Measurements from ENCODE around the gene ATP8A1.

DNA sequence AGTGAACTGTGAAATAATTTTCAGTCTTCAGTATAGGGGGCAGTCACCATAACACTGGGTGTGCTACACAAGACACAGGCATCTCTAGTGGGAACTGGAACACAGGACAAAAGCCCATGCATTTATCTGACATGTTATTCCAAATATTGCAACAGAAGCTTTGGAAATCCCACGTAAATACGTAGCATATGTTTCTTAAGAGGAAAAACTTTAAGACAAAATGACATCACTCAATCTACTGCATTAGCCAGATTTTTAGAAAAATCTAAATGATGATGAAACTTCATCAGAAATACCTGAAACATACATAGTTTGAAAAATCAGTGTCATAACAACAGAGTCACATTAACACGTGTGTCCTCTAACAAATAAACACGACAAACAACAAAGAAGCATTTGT is 245.1 kb downstream of the ATP8A1 start:
- TF ChIP-seq, protein P1, sequence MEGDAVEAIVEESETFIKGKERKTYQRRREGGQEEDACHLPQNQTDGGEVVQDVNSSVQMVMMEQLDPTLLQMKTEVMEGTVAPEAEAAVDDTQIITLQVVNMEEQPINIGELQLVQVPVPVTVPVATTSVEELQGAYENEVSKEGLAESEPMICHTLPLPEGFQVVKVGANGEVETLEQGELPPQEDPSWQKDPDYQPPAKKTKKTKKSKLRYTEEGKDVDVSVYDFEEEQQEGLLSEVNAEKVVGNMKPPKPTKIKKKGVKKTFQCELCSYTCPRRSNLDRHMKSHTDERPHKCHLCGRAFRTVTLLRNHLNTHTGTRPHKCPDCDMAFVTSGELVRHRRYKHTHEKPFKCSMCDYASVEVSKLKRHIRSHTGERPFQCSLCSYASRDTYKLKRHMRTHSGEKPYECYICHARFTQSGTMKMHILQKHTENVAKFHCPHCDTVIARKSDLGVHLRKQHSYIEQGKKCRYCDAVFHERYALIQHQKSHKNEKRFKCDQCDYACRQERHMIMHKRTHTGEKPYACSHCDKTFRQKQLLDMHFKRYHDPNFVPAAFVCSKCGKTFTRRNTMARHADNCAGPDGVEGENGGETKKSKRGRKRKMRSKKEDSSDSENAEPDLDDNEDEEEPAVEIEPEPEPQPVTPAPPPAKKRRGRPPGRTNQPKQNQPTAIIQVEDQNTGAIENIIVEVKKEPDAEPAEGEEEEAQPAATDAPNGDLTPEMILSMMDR (IDR thresholded peaks at IDR 0.05): no peak
- no peak for TF ChIP-seq ZBTB21 (CRISPR knock-in tag; IDR thresholded peaks at IDR 0.05; ENCODE audit: borderline replicate concordance)
- no peak for TF ChIP-seq ZNF232 (CRISPR knock-in tag; IDR thresholded peaks at IDR 0.05)
- TF ChIP-seq, protein P2, sequence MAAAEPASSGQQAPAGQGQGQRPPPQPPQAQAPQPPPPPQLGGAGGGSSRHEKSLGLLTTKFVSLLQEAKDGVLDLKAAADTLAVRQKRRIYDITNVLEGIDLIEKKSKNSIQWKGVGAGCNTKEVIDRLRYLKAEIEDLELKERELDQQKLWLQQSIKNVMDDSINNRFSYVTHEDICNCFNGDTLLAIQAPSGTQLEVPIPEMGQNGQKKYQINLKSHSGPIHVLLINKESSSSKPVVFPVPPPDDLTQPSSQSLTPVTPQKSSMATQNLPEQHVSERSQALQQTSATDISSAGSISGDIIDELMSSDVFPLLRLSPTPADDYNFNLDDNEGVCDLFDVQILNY (CRISPR knock-in tag; IDR thresholded peaks at IDR 0.05): no peak
- TF ChIP-seq, protein P3, sequence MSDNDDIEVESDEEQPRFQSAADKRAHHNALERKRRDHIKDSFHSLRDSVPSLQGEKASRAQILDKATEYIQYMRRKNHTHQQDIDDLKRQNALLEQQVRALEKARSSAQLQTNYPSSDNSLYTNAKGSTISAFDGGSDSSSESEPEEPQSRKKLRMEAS (CRISPR knock-in tag; IDR thresholded peaks at IDR 0.05): no peak
- TF ChIP-seq PRRX2 (CRISPR knock-in tag; IDR thresholded peaks at IDR 0.05): no peak
- TF ChIP-seq ELF4 (CRISPR knock-in tag; IDR thresholded peaks at IDR 0.05; ENCODE audit: low read depth): no peak
- TF ChIP-seq, protein P4, sequence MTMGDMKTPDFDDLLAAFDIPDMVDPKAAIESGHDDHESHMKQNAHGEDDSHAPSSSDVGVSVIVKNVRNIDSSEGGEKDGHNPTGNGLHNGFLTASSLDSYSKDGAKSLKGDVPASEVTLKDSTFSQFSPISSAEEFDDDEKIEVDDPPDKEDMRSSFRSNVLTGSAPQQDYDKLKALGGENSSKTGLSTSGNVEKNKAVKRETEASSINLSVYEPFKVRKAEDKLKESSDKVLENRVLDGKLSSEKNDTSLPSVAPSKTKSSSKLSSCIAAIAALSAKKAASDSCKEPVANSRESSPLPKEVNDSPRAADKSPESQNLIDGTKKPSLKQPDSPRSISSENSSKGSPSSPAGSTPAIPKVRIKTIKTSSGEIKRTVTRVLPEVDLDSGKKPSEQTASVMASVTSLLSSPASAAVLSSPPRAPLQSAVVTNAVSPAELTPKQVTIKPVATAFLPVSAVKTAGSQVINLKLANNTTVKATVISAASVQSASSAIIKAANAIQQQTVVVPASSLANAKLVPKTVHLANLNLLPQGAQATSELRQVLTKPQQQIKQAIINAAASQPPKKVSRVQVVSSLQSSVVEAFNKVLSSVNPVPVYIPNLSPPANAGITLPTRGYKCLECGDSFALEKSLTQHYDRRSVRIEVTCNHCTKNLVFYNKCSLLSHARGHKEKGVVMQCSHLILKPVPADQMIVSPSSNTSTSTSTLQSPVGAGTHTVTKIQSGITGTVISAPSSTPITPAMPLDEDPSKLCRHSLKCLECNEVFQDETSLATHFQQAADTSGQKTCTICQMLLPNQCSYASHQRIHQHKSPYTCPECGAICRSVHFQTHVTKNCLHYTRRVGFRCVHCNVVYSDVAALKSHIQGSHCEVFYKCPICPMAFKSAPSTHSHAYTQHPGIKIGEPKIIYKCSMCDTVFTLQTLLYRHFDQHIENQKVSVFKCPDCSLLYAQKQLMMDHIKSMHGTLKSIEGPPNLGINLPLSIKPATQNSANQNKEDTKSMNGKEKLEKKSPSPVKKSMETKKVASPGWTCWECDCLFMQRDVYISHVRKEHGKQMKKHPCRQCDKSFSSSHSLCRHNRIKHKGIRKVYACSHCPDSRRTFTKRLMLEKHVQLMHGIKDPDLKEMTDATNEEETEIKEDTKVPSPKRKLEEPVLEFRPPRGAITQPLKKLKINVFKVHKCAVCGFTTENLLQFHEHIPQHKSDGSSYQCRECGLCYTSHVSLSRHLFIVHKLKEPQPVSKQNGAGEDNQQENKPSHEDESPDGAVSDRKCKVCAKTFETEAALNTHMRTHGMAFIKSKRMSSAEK (CRISPR knock-in tag; IDR thresholded peaks at IDR 0.05; ENCODE audit: borderline replicate concordance): no peak
- TF ChIP-seq, protein P5, sequence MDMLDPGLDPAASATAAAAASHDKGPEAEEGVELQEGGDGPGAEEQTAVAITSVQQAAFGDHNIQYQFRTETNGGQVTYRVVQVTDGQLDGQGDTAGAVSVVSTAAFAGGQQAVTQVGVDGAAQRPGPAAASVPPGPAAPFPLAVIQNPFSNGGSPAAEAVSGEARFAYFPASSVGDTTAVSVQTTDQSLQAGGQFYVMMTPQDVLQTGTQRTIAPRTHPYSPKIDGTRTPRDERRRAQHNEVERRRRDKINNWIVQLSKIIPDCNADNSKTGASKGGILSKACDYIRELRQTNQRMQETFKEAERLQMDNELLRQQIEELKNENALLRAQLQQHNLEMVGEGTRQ (CRISPR knock-in tag; IDR thresholded peaks at IDR 0.05): no peak
- no peak for TF ChIP-seq ETV6 (CRISPR knock-in tag; IDR thresholded peaks at IDR 0.05)
- no peak for TF ChIP-seq SMAD4 (CRISPR knock-in tag; IDR thresholded peaks at IDR 0.05)
- TF ChIP-seq, protein P6, sequence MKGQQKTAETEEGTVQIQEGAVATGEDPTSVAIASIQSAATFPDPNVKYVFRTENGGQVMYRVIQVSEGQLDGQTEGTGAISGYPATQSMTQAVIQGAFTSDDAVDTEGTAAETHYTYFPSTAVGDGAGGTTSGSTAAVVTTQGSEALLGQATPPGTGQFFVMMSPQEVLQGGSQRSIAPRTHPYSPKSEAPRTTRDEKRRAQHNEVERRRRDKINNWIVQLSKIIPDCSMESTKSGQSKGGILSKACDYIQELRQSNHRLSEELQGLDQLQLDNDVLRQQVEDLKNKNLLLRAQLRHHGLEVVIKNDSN (CRISPR knock-in tag; IDR thresholded peaks at IDR 0.05): no peak
